ENCODE measurements around the gene AFAP1L2.

GRCh38 chr10:114379631-114380041 lies 24.7 kb downstream of the AFAP1L2 start:
- no peak for TF ChIP-seq CTCF (conservative IDR thresholded peaks at IDR 0.05; ENCODE audit: low read length)
- no peak for TF ChIP-seq EZH2phosphoT487 (IDR thresholded peaks at IDR 0.05; ENCODE audit: borderline replicate concordance, low read depth, low read length)
